ENCODE measurements around the gene ARHGAP40. TPM values are rescaled to one million over a fixed set of nuclear protein-coding genes. Genes with fewer than 3 reads are reported as not detected.
A peak's percentile ranks its signal among the peaks of the same experiment; 100 is the strongest.

ARHGAP40 gene
- total and polyA plus RNA-seq, 9 of the 15 experiments (the other 6 are each of a cell fraction or from before 2014, with no cell fraction given): not detected

- TF ChIP-seq ZNF778 (CRISPR knock-in tag; IDR thresholded peaks at IDR 0.05): no peak
- no peak for TF ChIP-seq TBP (optimal IDR thresholded peaks at IDR 0.05; ENCODE audit: low read depth, low read length)
- peak; percentile 44; the same call in 1 of the 2 replicates for TF ChIP-seq NR2C2 (CRISPR knock-in tag; IDR thresholded peaks at IDR 0.05)
- no peak for TF ChIP-seq NR2C2 (tag; IDR thresholded peaks at IDR 0.05)
- TF ChIP-seq RBM15 (IDR thresholded peaks at IDR 0.05; ENCODE audit: insufficient read depth, low read length): no peak
- TF ChIP-seq RHOXF2B (CRISPR knock-in tag; conservative IDR thresholded peaks at IDR 0.05): no peak
- 0 out of 4 replicates have a peak, but pooled peaks of 1 of the 2 experiments have one; percentile 14 for TF ChIP-seq UBTF (IDR thresholded peaks at IDR 0.05; ENCODE audit: borderline replicate concordance in 1 of 2, low read depth in 2 of 2, low read length in 2 of 2)
- TF ChIP-seq NRF1 (conservative IDR thresholded peaks at IDR 0.05 in 1 of 2, IDR thresholded peaks at IDR 0.05 in 1 of 2): no peak
- TF ChIP-seq NR2C1 (IDR thresholded peaks at IDR 0.05): no peak
- TF ChIP-seq NR2C1 (tag; IDR thresholded peaks at IDR 0.05): no peak
- no peak for TF ChIP-seq CBFB (CRISPR knock-in tag; IDR thresholded peaks at IDR 0.05)
- TF ChIP-seq ZNF174 (CRISPR knock-in tag; IDR thresholded peaks at IDR 0.05): no peak
- TF ChIP-seq MLX (CRISPR knock-in tag; conservative IDR thresholded peaks at IDR 0.05): no peak
- no peak for TF ChIP-seq ZNF316 (IDR thresholded peaks at IDR 0.05)
- no peak for TF ChIP-seq MEF2A (IDR thresholded peaks at IDR 0.05; ENCODE audit: control insufficient read depth, low read depth, low read length)
- TF ChIP-seq NFYB (IDR thresholded peaks at IDR 0.05; ENCODE audit: extremely low read depth, insufficient read length): no peak
- no peak for TF ChIP-seq SMAD1 (IDR thresholded peaks at IDR 0.05; ENCODE audit: low read depth, low read length, partially characterized antibody)
- TF ChIP-seq MYBL2 (IDR thresholded peaks at IDR 0.05; ENCODE audit: low read depth): no peak
- TF ChIP-seq MYBL2 (CRISPR knock-in tag; IDR thresholded peaks at IDR 0.05; ENCODE audit: borderline replicate concordance): no peak
- TF ChIP-seq KAT7 (CRISPR knock-in tag; IDR thresholded peaks at IDR 0.05; ENCODE audit: borderline replicate concordance): no peak
- TF ChIP-seq NCOA2 (IDR thresholded peaks at IDR 0.05; ENCODE audit: partially characterized antibody in 2 of 2): no peak
- no peak for TF ChIP-seq SRF (CRISPR knock-in tag; IDR thresholded peaks at IDR 0.05)
- TF ChIP-seq ZNF282 (CRISPR knock-in tag; IDR thresholded peaks at IDR 0.05): no peak
- TF ChIP-seq ZBTB49 (CRISPR knock-in tag; IDR thresholded peaks at IDR 0.05; ENCODE audit: borderline replicate concordance): no peak
Observed at GRCh38 chr20:38645980-38646858, 44.6 kb downstream of the ARHGAP40 start (continued).

Measured in K562 (cell line).